Stomach smooth muscle (tissue), 2 donors: ENCODE results near the gene DCP1B.
A peak's percentile ranks its signal among the peaks of the same experiment; 100 is the strongest.

Source experiments
- H3K27ac ChIP-seq: one replicate; pipeline ENCODE4 v1.7.0; 2013; ENCODE audit warnings: mild to moderate bottlenecking, low read length, inconsistent platforms
- H3K27me3 ChIP-seq, 2 donors: one replicate each; pipeline ENCODE4 v1.7.0; 2013; ENCODE audit warnings: low read length in 2 of 2; ENCODE audit not compliant: insufficient read depth in 2 of 2, control insufficient read depth in 1 of 2
- H3K36me3 ChIP-seq, 2 donors: one replicate each; pipeline ENCODE4 v1.7.0; 2013; ENCODE audit warnings: low read length in 2 of 2; ENCODE audit not compliant: control insufficient read depth in 2 of 2, insufficient read depth in 2 of 2
- H3K4me1 ChIP-seq: one replicate; pipeline ENCODE4 v1.7.0; 2013; ENCODE audit warnings: low read length; ENCODE audit not compliant: control insufficient read depth, insufficient read depth
- H3K4me3 ChIP-seq, 2 donors: one replicate each; pipeline ENCODE4 v1.7.0; 2013; ENCODE audit warnings: low read length in 2 of 2
- H3K9ac ChIP-seq, 2 donors: one replicate each; pipeline ENCODE4 v1.7.0; 2013; ENCODE audit warnings: low read length in 2 of 2, mild to moderate bottlenecking in 1 of 2
- H3K9me3 ChIP-seq, 2 donors: one replicate each; pipeline ENCODE4 v1.7.0; 2013; ENCODE audit warnings: low read length in 2 of 2; ENCODE audit not compliant: control insufficient read depth in 2 of 2
- donor health status: healthy.
- donor health status: Pancreatic carcinoma.

The DCP1B gene

DNA sequence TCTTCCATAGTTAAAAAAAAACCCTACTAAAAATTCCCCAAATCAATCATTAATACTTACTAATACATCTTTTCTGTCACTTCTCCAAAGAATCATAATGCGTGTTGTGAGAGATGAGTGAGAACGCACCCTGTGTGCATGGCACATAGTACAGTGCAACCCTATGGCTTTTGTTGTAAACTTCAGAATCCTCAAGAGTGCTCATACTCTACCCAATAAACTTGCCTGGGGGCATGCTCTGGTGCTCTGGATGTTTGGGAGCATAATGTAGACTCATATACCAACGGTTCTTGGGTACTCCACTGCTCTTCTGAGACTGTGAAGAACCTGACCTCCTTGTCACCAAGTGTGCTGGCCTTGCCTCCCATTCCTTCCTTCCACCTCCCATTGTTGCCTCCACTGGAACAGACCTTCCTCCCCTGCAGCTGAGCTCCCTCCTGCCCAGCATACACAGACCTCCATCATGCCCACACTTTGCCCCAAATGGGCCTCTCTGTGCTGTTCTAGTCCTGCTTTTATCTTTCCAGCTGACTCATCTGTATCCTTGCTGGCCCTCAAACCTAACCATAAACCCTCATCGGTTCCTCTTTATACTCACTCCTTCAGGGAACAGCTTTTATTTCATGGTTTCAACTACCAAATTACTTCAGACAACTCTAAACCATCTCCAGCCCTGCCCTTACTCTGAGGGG is 8.9 kb downstream of the DCP1B start:
- H3K4me3 ChIP-seq: no peak overlapping the region
- no peaks in the 10 kb centered on the region for H3K27me3 ChIP-seq
- peak overlapping the region; percentile 75 for H3K27ac ChIP-seq
- peaks cover 5 to 18% of the 10 kb centered on the region in 2 donors for H3K36me3 ChIP-seq
- peaks cover 4% of the 10 kb centered on the region for H3K4me1 ChIP-seq
- H3K9me3 ChIP-seq: no peaks in the 10 kb centered on the region
- no peak overlapping the region for H3K9ac ChIP-seq

DNA sequence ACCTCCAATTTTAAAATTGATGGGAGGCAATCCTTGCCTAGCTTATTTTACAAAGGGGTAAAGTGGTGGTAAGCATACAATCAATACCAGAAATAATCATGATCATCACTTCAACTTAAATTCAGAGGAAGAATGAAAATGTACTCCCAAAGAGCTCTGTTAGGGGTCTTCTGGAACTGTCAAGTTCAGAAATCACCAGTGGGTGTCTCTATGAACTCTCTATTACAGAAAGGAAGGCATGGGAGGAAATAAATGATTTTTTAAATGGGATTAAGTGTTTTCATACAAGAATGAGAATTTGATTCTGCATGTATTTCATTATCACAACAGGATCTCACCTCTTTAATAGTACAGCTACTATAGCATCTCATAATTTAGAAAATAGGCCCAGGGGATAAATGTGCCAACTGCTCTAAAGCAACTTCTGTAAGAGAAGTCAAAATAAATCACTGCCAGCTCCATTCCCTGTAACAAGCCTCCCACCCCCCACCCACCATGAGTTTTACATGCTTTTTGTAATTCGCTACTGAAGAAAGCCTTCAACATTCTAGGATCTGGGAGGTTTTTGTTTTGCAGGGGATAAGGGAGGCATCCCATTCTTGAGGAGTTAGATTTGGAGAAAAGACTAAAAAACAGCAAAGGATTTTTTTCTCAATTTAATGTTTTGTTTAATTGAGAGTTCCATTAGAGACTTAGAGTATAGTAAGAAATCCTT is 9.7 kb downstream of the DCP1B start:
- Histone ChIP-seq H3K9ac (peak overlapping the region in 1 of 2 donors; percentile 49), H3K4me1 (peaks cover 4% of the 10 kb centered on the region), H3K27me3 (no peaks in the 10 kb centered on the region), H3K4me3 (no peak overlapping the region), H3K9me3 (no peaks in the 10 kb centered on the region), H3K27ac (peak overlapping the region; percentile 75), H3K36me3 (peaks cover 5 to 23% of the 10 kb centered on the region in 2 donors)

DNA sequence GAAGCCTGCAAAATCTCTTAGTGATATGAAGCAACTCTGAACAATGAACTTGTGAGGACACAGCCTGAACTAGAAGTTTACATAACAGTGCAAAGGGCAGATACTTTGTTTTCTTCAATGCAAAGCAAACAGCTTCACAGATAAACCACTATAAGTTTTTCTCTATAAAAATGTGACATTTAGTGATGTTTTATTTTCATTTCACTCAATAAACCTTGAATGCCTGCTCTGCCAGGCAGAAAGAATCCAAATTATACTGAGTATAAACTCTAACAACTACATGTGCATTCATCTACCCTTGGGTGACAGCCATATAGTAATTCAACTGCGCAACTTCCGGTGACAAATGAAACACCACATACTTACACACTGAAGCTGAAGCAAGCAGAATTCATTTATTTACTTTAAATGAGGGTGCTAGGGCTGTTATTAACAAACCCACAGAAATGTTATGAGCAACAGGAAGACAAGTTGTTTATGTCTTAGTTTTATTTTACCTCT is 10.3 kb downstream of the DCP1B start:
- Histone ChIP-seq H3K9me3 (no peaks in the 10 kb centered on the region), H3K27me3 (no peaks in the 10 kb centered on the region), H3K4me1 (peaks cover 4% of the 10 kb centered on the region), H3K36me3 (peaks cover 5 to 25% of the 10 kb centered on the region in 2 donors), H3K27ac (peak overlapping the region; percentile 75), H3K4me3 (no peak overlapping the region), H3K9ac (peak overlapping the region in 1 of 2 donors; percentile 49)

DNA sequence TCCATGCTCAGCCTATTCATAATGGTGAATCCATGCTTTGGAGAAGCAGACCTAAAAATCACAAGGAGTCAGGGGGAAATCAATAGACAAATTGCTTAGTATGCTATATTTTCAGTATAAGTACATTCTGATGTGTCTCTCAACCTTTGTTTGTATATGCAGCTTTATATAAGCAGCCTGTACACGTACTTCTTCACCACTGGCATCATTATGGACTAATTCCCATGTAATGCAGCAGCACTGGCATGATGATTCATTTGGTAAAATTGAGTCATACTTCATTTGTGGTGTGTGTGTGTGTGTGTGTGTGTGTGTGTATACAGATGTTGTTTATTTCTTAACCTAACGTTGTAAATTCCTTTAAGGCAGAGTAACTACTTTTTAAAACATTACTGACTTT is 10.9 kb downstream of the DCP1B start:
- Histone ChIP-seq H3K4me3 (no peak overlapping the region), H3K27me3 (no peaks in the 10 kb centered on the region), H3K9ac (peak overlapping the region in 1 of 2 donors; percentile 67), H3K4me1 (peaks cover 4% of the 10 kb centered on the region), H3K9me3 (no peaks in the 10 kb centered on the region), H3K36me3 (peaks cover 5 to 25% of the 10 kb centered on the region in 2 donors), H3K27ac (peak overlapping the region; percentile 75)

DNA sequence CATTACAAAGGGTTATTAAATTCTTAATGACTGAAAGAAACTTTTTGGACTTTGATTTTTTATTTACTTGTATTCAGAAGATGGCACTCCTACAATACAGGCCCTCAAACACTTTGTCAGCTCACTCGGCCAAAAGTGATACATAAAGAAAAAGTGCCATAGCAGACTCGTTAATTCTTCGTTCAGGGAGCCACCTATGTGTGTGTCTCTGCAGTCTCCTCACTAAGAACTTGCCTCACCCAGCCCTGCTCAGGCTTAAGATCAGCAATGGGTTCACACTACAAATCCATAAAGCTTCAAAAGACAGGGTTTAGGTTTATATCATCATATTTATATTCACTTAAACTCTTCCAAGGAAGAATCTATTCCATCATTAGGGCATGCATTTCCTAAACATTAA is 11.5 kb downstream of the DCP1B start:
- peaks cover 11 to 25% of the 10 kb centered on the region in 2 donors for H3K36me3 ChIP-seq
- H3K9ac ChIP-seq: peak overlapping the region in 1 of 2 donors; percentile 67
- H3K4me3 ChIP-seq: no peak overlapping the region
- H3K27me3 ChIP-seq: no peaks in the 10 kb centered on the region
- H3K4me1 ChIP-seq: peaks cover 4% of the 10 kb centered on the region
- no peaks in the 10 kb centered on the region for H3K9me3 ChIP-seq
- H3K27ac ChIP-seq: peak overlapping the region; percentile 75

DNA sequence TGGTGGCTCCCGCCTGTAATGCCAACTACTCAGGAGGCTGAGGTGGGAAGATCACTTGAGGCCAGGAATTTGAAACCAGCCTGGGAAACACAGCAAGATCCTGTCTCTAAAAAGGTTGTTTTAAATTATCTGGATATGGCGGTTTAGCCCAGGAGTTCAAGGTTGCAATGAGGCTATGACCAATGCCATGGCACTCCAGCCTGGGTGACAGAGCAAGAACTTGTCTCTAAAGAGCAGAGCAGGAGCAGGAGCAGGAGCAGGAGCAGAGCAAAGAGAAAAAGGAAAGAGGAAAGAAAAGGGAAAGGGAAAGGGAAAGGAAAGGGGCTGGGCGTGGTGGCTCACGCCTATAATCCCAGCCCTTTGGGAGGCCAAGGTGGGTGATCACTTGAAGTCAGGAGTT is 15.1 kb downstream of the DCP1B start:
- Histone ChIP-seq H3K27ac (no peak overlapping the region), H3K27me3 (no peaks in the 10 kb centered on the region), H3K9me3 (peaks cover 0 to 4% of the 10 kb centered on the region in 2 donors), H3K4me1 (peaks cover 4% of the 10 kb centered on the region), H3K9ac (no peak overlapping the region), H3K4me3 (no peak overlapping the region), H3K36me3 (peaks cover 13 to 23% of the 10 kb centered on the region in 2 donors)

DNA sequence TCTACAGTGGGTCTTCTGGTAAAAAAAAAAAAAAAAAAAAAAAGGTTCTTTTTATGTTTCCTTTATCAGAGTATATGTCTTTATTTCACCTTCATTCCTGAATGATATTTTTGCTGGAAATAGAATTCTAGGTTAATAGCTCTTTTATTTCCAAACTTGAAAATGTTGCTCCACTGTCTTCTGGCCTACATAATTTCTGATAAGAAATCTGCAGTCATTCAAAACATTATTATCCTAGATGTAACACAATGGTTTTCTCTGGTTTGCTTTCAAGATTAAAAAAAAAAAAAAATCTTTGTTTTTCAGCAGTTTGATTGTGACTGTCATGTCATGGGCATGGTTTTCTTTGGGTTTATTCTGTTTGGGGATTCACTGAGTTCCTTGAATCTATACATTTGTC is 19.5 kb downstream of the DCP1B start:
- Histone ChIP-seq H3K4me3 (no peak overlapping the region), H3K27me3 (no peaks in the 10 kb centered on the region), H3K36me3 (peaks cover 8 to 11% of the 10 kb centered on the region in 2 donors)

DNA sequence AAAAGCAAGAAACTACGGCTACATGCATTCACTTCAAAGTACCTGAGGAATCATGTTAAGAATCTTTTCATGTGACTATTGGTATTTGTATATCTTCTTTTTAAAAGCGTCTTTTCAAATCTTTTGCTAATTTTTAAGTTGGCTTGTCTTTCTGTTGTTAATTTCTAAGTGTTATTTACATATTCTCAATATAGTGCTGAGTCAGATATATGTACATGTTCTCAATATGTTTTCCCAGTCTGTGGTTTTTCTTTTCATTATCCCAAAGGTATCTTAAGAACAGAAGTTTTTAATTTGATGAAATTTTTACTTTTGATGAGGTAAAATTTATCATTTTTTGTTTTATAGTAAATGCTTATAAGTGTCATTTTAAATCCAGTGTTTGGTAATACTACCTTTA is 24.0 kb downstream of the DCP1B start:
- Histone ChIP-seq H3K27me3 (no peaks in the 10 kb centered on the region), H3K4me3 (no peak overlapping the region), H3K9me3 (peaks cover 0 to 4% of the 10 kb centered on the region in 2 donors), H3K36me3 (no peaks in the 10 kb centered on the region), H3K27ac (peak overlapping the region; percentile 0), H3K9ac (no peak overlapping the region), H3K4me1 (peaks cover 9% of the 10 kb centered on the region)

More for the DNA sequence above, 19.5 kb downstream of the DCP1B start:
- H3K4me1 ChIP-seq: no peaks in the 10 kb centered on the region
- H3K9ac ChIP-seq: no peak overlapping the region
- peaks cover 0 to 4% of the 10 kb centered on the region in 2 donors for H3K9me3 ChIP-seq
- H3K27ac ChIP-seq: no peak overlapping the region

DNA sequence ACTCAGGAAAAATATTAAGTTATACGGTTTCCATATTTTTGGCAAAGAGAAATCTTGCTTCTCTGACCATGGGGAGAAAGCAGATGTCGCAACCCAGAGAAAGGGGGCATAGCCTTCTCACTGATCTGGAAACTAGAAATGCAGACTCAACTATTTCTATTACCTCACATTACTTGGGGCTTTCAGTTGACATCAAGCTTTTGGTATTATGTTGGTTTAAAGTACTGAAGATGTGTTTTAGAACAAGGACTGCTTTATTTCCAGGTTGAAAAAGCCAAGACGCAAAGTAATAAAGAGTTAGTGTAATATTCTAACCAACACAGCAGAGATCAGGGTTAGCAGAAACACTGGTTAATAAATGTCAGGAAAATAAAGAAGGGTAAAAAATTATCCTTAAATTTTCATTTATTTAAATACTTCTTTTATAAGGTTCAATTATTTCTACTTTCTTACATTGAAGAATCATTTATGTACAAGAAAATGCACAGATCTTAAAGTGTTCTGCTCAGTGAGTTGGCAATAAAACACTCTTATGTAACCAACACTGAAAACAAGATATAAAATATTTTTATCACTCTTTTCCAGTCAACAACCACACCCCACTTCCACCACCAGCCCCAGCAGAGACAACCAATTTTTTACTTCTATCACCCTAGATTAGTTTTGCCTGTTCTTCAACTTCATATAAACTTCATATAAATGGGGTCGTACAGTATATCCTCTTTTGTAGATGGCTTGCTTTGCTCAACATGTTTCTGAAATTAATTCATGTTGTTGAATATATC is 26.0 kb downstream of the DCP1B start:
- H3K4me1 ChIP-seq: peaks cover 9% of the 10 kb centered on the region
- no peaks in the 10 kb centered on the region for H3K9me3 ChIP-seq
- H3K9ac ChIP-seq: peak overlapping the region in 1 of 2 donors; percentile 39
- H3K27me3 ChIP-seq: no peaks in the 10 kb centered on the region
- peak overlapping the region; percentile 69 for H3K27ac ChIP-seq
- no peak overlapping the region for H3K4me3 ChIP-seq
- no peaks in the 10 kb centered on the region for H3K36me3 ChIP-seq

DNA sequence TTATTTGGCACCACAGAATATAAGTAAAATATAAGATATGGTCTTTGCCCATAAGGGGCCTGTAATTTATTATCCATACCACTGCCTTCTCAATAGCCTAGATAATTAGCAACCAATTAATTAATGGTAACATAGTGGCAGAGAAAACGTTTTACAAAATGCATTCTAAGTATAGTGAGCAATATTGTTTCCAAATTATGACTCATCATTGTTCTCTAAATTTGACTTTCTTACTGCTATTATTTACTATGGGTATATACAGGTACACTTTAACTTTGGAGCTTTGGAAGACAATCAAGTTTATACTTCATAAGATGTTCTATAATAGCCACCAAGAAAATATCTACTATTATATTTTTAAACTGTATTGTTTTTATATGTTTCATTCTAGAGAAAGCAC is 26.7 kb downstream of the DCP1B start:
- H3K9me3 ChIP-seq: no peaks in the 10 kb centered on the region
- no peaks in the 10 kb centered on the region for H3K36me3 ChIP-seq
- H3K27ac ChIP-seq: peak overlapping the region; percentile 69
- peak overlapping the region in 1 of 2 donors; percentile 39 for H3K9ac ChIP-seq
- H3K4me3 ChIP-seq: no peak overlapping the region
- peaks cover 9% of the 10 kb centered on the region for H3K4me1 ChIP-seq
- no peaks in the 10 kb centered on the region for H3K27me3 ChIP-seq
